ENCODE data around the gene CORO6. TPM values are rescaled to one million over a fixed set of nuclear protein-coding genes. Genes with fewer than 3 reads are reported as not detected.

The CORO6 gene
- total and polyA plus RNA-seq, 10 of the 15 experiments (the other 5 are each of a cell fraction or from before 2014, with no cell fraction given), result 0.26 to 5.0 (median 1.7) TPM; not detected in 1

- TF ChIP-seq POLR2AphosphoS5 (IDR thresholded peaks at IDR 0.05; ENCODE audit: low read length), result no peak
- TF ChIP-seq ZNF207 (IDR thresholded peaks at IDR 0.05; ENCODE audit: borderline replicate concordance), result no peak
- TF ChIP-seq BACH1 (IDR thresholded peaks at IDR 0.05; ENCODE audit: borderline replicate concordance), result no peak
- TF ChIP-seq CHD1 (IDR thresholded peaks at IDR 0.05; ENCODE audit: low read depth, low read length), result no peak
- TF ChIP-seq ZBTB11 (CRISPR knock-in tag; IDR thresholded peaks at IDR 0.05), result no peak
- TF ChIP-seq ZNF274 (IDR thresholded peaks at IDR 0.05; ENCODE audit: insufficient read depth, insufficient read length), result no peak
- no peak for TF ChIP-seq MEF2A (IDR thresholded peaks at IDR 0.05; ENCODE audit: insufficient read depth, low read depth, low read length)
- no peak for TF ChIP-seq NR2C1 (IDR thresholded peaks at IDR 0.05)
- TF ChIP-seq RB1 (IDR thresholded peaks at IDR 0.05; ENCODE audit: borderline replicate concordance), result peak; percentile 81; the same call in 1 of the 2 replicates
- TF ChIP-seq EED (IDR thresholded peaks at IDR 0.05; ENCODE audit: low read depth), result 0 out of 2 replicates have a peak, but pooled peaks have one; percentile 27
- no peak for TF ChIP-seq NFYA (IDR thresholded peaks at IDR 0.05; ENCODE audit: borderline replicate concordance, low read depth, low read length)
- no peak for TF ChIP-seq NFIC (IDR thresholded peaks at IDR 0.05; ENCODE audit: low read depth, low read length)
- TF ChIP-seq PBX3 (IDR thresholded peaks at IDR 0.05; ENCODE audit: insufficient replicate concordance, low read depth, low read length), result no peak
- no peak for TF ChIP-seq NR2F1 (conservative IDR thresholded peaks at IDR 0.05)
- no peak for TF ChIP-seq NRF1 (conservative IDR thresholded peaks at IDR 0.05; ENCODE audit: low read depth, low read length)
- no peak for TF ChIP-seq ZZZ3 (IDR thresholded peaks at IDR 0.05; ENCODE audit: control insufficient read depth, insufficient read length, low read depth)
- no peak for TF ChIP-seq ZNF217 (IDR thresholded peaks at IDR 0.05)
- no peak for TF ChIP-seq ZNF592 (IDR thresholded peaks at IDR 0.05)
- no peak for TF ChIP-seq TAF1 (IDR thresholded peaks at IDR 0.05; ENCODE audit: borderline replicate concordance, low read depth, low read length)
- TF ChIP-seq SMARCA5 (IDR thresholded peaks at IDR 0.05), result peak; percentile 81; the same call in 1 of the 2 replicates
- TF ChIP-seq CBFB (IDR thresholded peaks at IDR 0.05; ENCODE audit: low read depth), result no peak
- no peak for TF ChIP-seq FOXK2 (IDR thresholded peaks at IDR 0.05)
These were observed 30.7 kb downstream of the CORO6 start (continued) for GRCh38 chr17:29591737-29592608.
